Activated CD4-positive, CD25-positive, alpha-beta regulatory T cell (primary cell): ENCODE results near the gene SLC22A3.
"Not testable (repeated sequence)": the region's sequence is repeated elsewhere in the genome, so short reads cannot be mapped to it uniquely, and the experiment has no call there.

Experiments used
- DNase-seq, 4 experiments: peaks; one replicate each; lab custom pipeline; 2025; lab: John Stamatoyannopoulos, UW

The SLC22A3 gene, protein sequence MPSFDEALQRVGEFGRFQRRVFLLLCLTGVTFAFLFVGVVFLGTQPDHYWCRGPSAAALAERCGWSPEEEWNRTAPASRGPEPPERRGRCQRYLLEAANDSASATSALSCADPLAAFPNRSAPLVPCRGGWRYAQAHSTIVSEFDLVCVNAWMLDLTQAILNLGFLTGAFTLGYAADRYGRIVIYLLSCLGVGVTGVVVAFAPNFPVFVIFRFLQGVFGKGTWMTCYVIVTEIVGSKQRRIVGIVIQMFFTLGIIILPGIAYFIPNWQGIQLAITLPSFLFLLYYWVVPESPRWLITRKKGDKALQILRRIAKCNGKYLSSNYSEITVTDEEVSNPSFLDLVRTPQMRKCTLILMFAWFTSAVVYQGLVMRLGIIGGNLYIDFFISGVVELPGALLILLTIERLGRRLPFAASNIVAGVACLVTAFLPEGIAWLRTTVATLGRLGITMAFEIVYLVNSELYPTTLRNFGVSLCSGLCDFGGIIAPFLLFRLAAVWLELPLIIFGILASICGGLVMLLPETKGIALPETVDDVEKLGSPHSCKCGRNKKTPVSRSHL

DNA sequence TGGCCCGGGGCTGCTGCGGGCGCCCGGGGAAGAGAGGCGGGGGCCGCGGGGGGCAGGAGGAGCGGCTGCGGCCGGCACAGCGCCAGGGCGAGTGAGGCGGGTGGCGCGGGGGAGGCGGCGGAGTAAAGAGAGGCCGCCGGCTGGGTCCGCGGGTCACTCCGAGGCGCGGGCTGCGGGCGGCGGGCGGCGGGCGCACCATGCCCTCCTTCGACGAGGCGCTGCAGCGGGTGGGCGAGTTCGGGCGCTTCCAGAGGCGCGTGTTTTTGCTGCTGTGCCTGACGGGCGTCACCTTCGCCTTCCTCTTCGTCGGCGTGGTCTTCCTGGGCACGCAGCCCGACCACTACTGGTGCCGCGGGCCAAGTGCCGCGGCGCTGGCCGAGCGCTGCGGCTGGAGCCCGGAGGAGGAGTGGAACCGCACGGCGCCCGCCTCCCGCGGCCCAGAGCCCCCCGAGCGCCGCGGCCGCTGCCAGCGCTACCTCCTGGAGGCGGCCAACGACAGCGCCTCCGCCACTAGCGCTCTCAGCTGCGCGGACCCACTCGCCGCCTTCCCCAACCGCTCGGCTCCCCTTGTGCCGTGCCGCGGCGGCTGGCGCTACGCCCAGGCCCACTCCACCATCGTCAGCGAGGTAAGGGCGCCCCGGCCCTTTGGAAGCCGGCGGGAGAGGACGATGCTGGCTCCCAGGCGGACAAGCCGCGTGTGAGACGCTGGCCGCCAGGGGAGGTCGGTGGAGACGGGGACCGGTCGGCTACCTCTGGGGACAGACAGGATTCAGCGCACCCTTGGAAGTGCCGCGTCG lies at the start of gene SLC22A3:
TSS of gene SLC22A3 (plus strand) at position 156 of the 797 bp plus-strand sequence. CDS start at position 198, 42 bp downstream.
- no peak for DNase-seq

DNA sequence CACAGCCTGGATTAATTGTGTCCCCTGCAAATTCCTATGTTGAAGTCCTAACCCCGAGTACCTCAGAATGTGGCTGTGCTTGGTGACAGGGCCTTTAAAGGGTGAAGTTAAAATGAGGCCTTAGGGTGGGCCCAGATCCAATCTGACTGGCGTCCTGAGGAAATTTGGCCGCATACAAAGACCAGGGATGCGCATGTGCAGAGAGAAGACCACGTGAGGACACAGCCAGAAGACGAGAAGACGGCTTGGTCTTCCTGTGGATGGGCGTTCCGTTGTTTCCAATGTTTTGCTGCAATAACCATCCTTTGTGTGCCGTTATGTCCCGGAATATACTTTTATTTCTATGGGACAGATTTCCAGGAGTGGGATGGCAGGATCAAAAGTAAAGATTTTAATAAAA lies 48.6 kb upstream of the SLC22A3 start:
- DNase-seq: no peak

DNA sequence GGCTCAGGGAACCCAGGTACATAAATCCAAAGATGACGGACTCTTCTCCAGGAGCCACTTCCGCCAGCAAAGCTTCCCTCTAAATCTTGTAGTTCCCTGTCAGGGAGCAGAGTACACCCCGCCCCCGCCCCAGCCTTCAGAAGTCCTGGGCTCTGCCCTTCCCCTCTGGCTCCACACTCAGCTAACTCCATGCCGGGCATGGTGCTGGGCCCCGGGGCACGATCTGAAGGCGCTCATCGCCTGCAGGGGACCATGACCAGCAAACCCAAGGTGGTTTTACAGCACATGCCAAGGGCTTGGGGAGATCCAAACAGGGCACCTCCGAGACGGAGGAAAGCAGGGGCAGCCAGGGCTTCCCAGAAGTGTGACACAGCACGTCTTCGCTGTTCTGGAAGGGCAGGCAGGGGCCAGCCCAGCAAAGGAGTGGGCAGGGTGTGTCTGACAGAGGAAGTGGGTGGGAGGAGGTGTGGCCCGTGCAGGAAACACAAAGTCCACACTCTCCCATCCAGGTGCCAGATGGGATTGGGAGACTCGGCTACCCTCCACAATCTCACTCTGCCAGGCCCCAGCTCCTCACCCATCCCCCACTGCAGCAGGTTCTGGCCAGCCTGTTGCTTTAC lies 48.0 kb upstream of the SLC22A3 start:
- no peak for DNase-seq

DNA sequence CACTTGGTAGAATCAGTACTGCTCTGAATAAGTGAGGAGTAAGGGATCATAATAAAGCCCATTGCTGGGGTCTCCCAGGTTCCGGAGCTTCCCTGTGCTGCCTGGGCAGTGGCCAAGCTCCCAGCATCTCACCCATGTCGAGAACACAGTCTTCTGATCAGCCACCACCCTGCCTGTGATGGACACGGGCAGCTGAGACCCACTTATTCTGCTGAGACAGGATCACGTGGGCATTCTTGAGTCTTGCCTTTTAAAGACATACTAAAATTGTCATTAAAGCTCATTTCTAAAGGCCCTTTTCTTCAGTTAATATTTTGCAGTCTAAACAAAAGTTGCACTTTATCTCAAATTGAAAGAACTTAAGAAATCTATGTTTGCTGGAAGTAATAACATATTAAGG lies 46.8 kb upstream of the SLC22A3 start:
- no peak for DNase-seq

DNA sequence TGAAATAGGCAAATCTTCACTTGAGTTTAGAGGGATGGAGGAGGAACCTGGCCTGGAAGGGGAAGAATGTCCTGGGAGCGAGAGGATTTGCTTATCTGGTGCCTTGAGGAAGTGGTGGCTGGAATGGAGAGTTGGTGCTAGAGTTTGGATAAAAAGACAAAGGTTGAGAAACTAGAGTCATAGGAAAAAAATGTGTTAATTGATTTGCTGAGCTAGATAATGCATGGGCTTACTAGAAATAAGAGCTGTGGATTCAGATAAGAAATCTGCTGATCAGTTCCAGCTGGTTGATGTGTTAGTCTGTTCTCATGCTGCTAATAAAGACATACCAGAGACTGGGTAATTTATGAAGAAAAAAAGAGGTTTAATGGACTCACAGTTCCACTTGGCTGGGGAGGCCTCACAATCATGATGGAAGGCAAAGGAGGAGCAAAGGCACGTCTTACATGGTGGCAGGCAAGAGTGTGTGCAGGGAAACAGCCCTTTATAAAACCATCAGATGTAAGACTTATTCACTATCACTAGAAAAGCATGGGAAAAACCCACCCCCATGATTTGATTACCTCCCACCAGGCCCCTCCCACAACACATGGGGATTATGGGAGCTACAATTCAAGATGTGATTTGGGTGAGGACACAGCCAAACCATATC lies 45.6 kb upstream of the SLC22A3 start:
- DNase-seq: not testable (repeated sequence)

DNA sequence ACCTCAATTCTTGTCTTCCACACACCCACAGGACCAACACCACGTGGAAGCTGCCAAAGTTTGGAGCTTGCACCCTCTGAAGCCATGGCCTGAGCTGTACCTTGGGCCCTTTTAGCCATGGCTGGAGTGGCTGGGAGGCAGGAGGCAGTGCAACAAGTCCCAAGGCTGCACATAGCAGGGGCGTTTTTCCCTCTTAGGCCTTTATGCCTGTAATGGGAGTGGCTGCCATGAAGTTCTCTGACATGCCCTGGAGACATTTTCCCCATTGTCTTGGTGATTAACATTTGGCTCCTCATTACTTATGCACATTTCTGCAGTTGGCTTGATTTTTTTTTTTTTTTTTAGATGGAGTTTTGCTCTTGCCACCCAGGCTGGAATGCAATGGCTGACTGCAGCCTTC lies 44.4 kb upstream of the SLC22A3 start:
- no peak for DNase-seq

DNA sequence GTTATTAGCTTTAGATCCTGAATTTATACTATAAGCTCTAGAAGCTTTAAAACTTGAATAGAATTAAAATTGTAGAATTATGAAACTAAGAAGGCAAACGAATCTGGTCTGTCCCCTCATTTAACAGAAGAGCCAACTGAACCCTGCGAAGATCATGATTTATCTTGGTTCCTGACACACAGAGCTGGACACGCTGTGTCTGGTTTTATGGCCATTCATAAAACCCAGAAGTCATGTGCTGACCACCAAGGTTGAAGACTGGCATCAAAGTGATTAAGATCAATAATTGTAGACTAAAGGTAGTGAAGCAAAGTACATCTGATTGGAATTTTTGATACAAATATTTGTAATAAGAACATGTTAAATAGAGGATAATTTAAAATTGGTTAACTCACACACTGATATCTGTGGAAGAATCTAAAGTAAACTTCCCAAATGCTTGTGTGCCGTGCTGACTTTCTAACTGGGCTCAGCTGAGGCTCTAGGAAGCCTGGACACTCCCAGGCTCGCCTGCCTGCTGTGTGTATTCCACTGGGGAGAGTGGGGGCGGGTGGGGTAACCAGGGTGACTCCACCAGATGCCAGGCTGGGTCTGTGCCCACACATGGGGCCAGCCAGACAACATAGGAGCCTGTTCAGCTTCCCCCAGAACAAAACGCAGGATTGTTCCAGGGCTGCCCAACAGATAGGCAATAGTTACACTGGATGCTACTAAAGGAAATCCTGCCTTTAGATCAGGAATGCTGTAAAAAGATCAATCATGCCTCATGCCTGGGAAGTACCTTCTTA lies 42.1 kb upstream of the SLC22A3 start:
- no peak for DNase-seq

DNA sequence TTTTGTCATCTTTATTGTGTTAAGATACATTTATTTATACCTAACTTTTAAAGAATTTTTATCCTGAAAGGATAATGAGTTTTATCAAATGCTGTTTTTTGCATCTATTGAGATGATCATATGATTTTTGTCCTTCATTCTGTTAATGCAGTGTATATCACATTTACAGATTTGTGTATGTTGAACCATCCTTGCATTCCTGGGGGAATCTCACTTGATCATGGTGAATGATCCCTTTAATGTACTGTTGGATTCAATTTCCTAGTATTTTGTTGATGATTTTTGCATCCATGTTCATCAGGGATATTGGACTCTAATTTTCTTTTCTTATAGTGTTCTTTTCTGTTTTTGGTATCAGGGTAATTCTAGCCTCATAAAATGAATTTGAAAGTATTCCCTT lies 38.5 kb upstream of the SLC22A3 start:
- no peak for DNase-seq

DNA sequence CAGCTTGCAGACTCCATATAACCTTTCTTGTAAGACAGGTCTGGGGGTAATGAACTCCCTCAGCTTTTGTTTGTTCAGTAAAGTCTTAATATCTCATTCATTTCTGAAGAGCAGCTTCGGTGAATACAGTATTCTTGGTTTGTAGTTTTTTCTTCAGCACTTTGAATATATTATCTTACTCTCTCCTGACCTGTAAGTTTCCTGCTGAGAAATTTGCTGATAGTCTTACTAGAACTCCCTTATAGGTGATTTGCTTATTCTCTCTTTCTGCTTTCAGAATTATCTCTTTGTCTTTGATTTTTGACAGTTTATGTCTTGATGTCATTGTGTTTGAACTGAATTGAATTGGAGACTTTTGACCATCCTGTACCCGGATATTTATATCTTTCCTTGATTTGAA lies 35.3 kb upstream of the SLC22A3 start:
- no peak for DNase-seq

DNA sequence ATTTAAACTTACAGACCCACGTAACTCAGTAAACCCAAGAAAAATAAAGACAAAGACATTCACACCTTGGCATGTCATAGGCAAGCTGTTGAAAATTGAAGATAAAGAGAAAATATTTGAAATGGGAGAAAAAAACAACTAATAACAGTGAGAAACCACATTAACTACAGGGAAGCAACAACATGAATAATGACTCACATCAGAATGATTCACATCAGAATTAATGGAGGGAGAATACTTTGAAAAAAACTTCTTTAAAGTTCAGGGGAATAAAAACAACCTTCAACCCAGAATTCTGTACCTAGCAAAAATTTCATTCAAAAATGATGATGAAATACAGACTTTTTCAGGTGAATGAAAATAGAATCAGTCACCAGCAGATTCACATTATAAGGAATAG lies 32.9 kb upstream of the SLC22A3 start:
- no peak for DNase-seq

DNA sequence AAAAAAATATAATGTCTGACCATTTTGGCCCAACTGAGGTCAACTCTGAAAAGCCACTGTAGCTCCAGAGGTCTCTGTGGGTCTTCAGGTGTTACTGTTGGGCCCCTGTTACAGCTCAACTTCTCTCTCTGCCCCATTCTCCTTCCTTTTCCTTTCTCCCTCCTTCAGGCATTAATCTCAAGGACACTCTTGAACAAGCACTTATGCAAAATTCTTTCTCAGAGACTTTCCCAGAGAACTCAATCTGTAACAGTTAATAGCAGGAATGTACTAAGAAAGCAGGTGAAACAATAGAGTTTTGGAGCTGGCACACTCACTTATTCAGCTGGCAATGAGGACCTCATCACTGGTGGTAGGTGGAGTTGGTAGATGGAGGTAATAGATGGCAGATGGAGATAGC lies 31.9 kb upstream of the SLC22A3 start:
- DNase-seq: no peak

DNA sequence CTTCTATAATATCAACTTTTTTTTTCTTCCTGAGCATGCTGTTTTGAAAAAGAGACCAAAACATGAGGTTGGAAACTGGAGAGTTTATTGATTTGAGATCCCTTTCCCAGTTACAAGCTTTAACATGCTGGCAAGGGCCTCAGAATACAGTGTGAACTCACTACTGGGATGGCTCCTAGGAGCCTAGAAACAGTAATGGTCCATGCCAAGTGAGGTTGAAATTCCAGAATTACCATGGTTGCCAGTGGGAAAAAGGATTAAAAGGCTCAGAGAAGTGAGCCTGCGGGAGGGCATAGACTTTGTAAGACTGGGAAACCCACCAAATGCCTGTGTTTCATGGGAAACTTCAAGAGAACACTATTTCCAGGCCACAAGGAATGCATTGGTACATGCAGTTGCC lies 28.9 kb upstream of the SLC22A3 start:
- no peak for DNase-seq

DNA sequence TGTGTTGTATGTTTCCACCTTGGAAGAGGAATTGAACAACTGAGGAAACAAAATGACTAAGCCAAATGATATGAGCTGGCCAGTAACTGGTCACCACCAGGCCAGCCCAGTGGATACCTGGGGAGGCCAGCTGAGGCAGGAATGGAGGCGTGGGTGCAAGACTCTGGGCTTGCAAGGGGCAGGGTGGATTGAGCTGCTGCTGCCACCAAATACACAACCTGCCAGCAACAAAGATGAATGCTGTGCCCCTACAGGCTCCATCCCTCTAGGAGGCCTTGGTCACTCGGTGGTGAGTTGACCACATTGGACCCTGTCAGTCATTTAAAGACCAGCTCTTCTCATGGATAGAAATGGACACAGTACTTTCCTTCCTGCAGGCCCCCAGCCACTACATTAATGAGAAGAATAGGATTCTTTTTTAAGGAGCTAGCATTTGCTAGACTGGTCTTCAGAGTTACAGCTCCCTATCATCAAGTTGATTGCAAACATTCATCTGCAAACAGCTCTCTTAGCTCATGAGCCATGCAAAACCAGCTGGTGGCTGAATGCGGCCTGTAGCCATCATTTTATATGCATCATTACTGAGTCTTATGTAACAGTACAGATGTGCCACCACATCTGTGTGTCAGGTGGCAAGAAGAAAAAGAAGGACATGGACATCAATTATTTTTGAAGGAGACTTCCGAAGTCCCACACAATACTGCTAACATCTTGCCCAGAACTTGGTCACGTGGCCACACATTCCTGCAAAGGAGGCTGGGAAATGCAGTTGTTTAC lies 26.3 kb upstream of the SLC22A3 start:
- no peak for DNase-seq

DNA sequence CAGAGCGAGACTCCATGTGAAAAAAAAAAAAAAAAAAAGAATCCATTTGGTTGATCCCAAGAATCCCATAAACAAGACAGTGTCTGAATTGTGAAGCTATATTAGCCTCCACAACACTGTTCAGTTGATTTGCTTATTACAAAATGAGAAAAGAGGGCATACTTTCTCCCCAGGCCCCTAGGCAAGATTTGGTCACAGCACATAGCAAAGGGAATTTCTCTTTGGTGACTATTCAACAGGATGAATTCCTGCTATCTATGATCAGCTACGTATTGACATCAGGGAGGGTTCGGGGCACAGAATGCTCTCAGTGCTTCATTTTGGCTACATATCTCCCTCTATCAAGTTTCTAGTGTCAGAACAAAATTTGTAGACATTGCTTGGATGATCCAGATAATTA lies 20.2 kb upstream of the SLC22A3 start:
- no peak for DNase-seq

DNA sequence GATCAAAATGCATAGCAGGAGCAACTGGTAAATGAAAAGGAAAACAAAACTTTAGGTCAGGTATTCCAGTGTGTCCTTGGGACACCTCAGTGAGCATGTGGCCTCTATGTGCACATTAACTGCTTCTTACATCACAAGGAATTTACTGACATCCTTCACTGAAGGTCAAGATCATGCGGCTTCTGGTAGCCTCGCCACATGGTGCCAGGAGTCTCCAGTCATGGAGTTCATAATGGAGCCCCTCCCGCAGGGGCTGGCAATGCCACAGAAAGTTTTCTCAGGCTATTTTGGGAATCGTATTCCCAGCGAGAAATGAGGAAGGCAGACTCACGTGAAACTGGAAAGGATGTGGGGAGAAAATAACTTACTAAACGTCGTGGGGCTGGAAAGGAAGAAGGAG lies 19.7 kb upstream of the SLC22A3 start:
- DNase-seq: no peak

DNA sequence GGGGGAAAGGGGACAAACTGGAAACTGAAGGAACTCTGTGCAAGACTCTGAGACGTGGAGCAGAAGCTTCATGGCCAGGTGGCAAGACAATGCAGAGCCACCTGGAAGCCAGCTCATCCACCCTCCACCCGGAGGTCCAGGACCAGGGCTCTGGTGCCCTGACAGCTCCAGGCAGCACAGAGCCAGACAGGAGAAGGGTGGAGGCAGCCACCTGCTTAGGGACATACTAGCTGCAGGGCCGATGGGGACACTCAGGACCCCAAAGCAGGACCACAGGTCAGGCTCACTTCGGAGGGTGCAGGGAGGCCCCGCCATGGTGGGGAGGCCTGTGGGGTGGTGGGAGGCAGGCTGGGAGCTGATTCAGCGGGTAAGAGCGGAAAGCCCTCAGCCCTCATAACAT lies 19.0 kb upstream of the SLC22A3 start:
- no peak for DNase-seq

DNA sequence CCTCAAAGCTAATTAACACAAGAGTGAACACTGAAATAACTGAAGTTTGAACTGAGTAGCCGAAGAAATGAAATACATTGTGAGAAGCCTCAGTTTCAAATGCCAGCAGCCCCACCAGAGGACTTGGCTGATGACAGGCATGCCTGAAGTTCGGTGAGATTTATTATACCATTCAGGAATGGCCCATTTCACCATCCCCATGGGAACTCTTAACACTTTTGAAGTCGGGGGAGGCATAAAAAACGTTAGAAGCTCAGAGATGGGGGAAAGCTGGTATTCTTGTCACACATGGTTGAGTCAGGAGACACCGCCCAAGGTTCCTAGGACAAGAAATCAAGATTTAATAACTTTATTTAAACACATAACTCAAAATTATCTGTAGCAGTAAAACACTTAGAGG lies 17.6 kb upstream of the SLC22A3 start:
- DNase-seq: no peak

DNA sequence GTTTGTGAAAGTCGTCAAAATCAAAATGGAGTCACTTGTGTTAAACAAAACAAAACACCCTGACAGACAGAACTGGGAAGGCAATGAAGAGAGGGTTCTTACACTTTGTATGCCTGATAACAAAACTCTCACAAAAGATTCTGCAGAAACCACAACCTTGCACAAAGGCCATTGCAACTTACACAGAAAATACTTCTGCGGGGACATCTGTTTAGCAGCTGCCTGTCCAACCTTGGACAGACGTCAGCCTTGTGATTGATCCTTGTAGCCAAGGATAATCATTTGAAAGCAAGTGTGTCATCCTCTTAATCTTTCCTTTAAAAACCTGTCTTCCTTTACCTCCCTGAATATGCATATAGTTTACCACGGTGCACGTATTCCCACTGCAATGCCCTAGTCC lies 17.0 kb upstream of the SLC22A3 start:
- DNase-seq: no peak

DNA sequence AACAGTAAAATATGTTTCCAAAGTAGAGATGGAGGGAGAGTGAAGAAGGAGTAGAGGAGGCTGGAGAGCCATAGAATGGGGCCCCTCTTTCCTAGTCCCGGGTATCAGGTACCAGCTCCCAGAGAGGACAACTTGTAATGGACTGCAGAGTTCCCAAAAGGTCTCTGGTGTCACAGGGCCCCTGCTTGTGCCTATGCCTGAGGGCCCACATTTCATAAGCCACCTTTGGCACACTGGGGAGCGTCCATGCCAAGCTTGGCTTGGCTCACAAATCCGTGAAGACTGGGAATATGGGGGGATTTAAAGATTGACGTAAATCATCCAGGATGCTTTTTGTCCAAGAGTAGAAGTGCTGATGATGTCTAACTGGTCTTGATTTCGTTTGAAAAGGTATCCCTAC lies 16.4 kb upstream of the SLC22A3 start:
- DNase-seq: no peak

DNA sequence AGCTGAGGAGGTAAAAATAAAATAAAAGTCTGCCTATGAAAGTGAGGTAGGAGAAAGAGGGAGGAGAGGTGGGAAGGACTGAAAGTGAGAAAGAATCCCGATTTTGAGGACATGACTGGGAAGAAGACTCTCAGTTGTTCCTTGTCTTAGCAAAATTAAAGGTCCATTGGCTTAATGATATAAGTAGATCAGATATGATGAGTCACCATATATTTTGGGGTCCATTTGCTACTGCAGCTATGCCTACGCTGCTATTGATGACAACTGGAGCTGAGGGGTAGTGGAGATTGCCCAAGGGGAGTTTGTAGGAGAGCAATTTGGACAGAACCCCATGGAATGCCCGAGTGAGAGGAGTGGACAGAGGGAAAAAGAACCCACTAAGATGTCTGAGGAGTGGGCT lies 15.1 kb upstream of the SLC22A3 start:
- no peak for DNase-seq

DNA sequence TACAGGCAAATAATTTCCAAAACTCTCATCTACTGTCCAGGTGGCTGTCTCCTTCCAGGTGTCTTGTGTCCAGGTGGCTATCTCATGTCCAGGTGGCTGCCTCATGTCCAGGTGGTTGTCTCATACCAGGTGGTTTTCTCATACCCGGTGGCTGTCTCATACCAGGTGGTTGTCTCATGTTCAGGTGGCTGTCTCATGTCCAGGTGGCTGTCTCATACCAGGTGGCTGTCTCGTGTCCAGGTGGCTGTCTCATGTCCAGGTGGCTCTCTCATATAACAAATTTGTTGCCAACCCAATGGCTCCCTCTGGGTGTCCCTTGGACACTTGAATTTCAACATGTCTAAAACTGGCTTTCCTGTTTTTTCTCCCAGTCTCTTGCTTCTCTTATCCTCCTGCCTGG lies 14.3 kb upstream of the SLC22A3 start:
- no peak for DNase-seq
